Loucy (cell line): Measurements from ENCODE around the gene PLXNA4.

Experiments used
- H2AFZ ChIP-seq: fragments of 200-600 bp; sonication (generic); 2 replicates; pipeline ENCODE4 v1.6.0; 2016; ENCODE audit warnings: antibody characterized with exemption, mild to moderate bottlenecking, low read length, moderate library complexity
- H3F3A ChIP-seq: fragments of 200-600 bp; 2 replicates; pipeline ENCODE4 v1.6.0; 2016; ENCODE audit warnings: antibody characterized with exemption, low read depth, mild to moderate bottlenecking
- H3K27me3 ChIP-seq: fragments of 200-600 bp; sonication (generic); 2 replicates; pipeline ENCODE4 v1.6.1; 2014; ENCODE audit warnings: low read length, mild to moderate bottlenecking; ENCODE audit not compliant: insufficient read depth, poor library complexity, severe bottlenecking
- H3K36me3 ChIP-seq: fragments of 200-600 bp; sonication (generic); 2 replicates; pipeline ENCODE4 v1.6.1; 2016; ENCODE audit warnings: low read length; ENCODE audit not compliant: insufficient read depth
- H3K4me1 ChIP-seq: fragments of 200-600 bp; sonication (generic); 2 replicates; pipeline ENCODE4 v1.5.1; 2014; ENCODE audit warnings: low read length, mild to moderate bottlenecking; ENCODE audit not compliant: insufficient read depth, poor library complexity, severe bottlenecking
- H3K4me2 ChIP-seq: fragments of 200-600 bp; sonication (generic); 2 replicates; pipeline ENCODE4 v1.6.0; 2014; ENCODE audit warnings: antibody characterized with exemption, low read length, low read depth, mild to moderate bottlenecking; ENCODE audit not compliant: poor library complexity, severe bottlenecking
- H3K4me3 ChIP-seq: fragments of 200-600 bp; sonication (generic); 2 replicates; pipeline ENCODE4 v1.5.1; 2014; ENCODE audit warnings: low read length, mild to moderate bottlenecking, mixed read lengths; ENCODE audit not compliant: poor library complexity, severe bottlenecking
- H3K79me2 ChIP-seq: fragments of 200-600 bp; sonication (generic); 2 replicates; pipeline ENCODE4 v1.6.1; 2014; ENCODE audit warnings: low read length; ENCODE audit not compliant: insufficient read depth
- H3K9ac ChIP-seq: fragments of 200-600 bp; sonication (generic); 2 replicates; pipeline ENCODE4 v1.6.0; 2014; ENCODE audit warnings: mild to moderate bottlenecking, low read depth, low read length, moderate library complexity; ENCODE audit not compliant: poor library complexity, severe bottlenecking
- H3K9me2 ChIP-seq: fragments of 200-600 bp; sonication (generic); replicated peaks from 2 replicates; pipeline ENCODE4 v1.6.1; 2016; ENCODE audit warnings: low read depth, low read length, mixed read lengths
- H3K9me3 ChIP-seq: fragments of 200-600 bp; sonication (generic); 2 replicates; pipeline ENCODE4 v1.6.1; 2014; ENCODE audit warnings: mild to moderate bottlenecking, antibody characterized with exemption, low read length, low read depth; ENCODE audit not compliant: insufficient read depth
- H4K20me1 ChIP-seq: fragments of 200-600 bp; sonication (generic); 2 replicates; pipeline ENCODE4 v1.6.0; 2014; ENCODE audit warnings: antibody characterized with exemption, low read length, mild to moderate bottlenecking; ENCODE audit not compliant: insufficient read depth, poor library complexity, severe bottlenecking
- CTCF ChIP-seq: fragments of 200-600 bp; sonication (generic); conservative IDR thresholded peaks from 2 replicates; pipeline ENCODE4 v1.5.1; 2014; ENCODE audit warnings: mild to moderate bottlenecking, antibody characterized with exemption, low read length
- EZH2phosphoT487 ChIP-seq: fragments of 200-600 bp; IDR thresholded peaks from 2 replicates; pipeline ENCODE4 v1.6.1; 2018; ENCODE audit warnings: antibody characterized with exemption, mild to moderate bottlenecking, moderate library complexity, borderline replicate concordance

The PLXNA4 gene

GRCh38 chr7:132560825-132561529 is 15.3 kb downstream of the PLXNA4 start:
- Histone ChIP-seq H2AFZ (no peak overlapping the region), H3K9ac (no peak overlapping the region), H3K9me3 (no peaks in the 10 kb centered on the region), H3K4me2 (no peak overlapping the region), H3K79me2 (no peaks in the 10 kb centered on the region), H3K9me2 (no peaks in the 10 kb centered on the region), H3K36me3 (no peaks in the 10 kb centered on the region), H3K4me1 (peaks cover 16% of the 10 kb centered on the region), H4K20me1 (no peaks in the 10 kb centered on the region), H3K4me3 (no peak overlapping the region), H3F3A (no peaks in the 10 kb centered on the region), H3K27me3 (no peaks in the 10 kb centered on the region)
- TF ChIP-seq CTCF, result no peak
- TF ChIP-seq EZH2phosphoT487, result no peak

DNA sequence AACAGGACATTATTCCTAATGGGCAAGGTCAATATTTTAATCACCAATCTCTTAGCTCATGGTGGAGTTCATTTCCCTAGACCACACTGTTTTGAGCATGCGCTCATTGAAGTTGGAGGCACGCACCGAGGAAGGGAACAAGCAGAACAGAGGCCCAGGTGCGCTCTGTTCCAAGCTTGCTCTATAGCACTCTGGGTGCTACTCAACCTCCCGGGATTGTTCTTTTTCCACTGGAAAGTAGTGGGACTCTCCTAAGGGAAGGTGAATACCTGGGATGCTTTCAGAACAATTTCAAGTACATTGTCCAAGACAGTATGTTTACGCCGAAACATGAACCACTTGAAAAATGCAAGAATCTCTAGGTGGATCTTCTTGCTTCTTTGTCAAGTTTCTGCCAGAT is 16.2 kb downstream of the PLXNA4 start:
- no peak overlapping the region for H3K4me2 ChIP-seq
- TF ChIP-seq EZH2phosphoT487 (no peak), CTCF (no peak)
- H3K9me2 ChIP-seq, result no peaks in the 10 kb centered on the region
- no peaks in the 10 kb centered on the region for H3K27me3 ChIP-seq
- H3K36me3 ChIP-seq, result no peaks in the 10 kb centered on the region
- no peaks in the 10 kb centered on the region for H3F3A ChIP-seq
- H3K9ac ChIP-seq, result no peak overlapping the region
- no peak overlapping the region for H2AFZ ChIP-seq
- no peaks in the 10 kb centered on the region for H3K79me2 ChIP-seq
- no peaks in the 10 kb centered on the region for H4K20me1 ChIP-seq
- no peaks in the 10 kb centered on the region for H3K9me3 ChIP-seq
- H3K4me1 ChIP-seq, result peaks cover 16% of the 10 kb centered on the region
- no peak overlapping the region for H3K4me3 ChIP-seq

GRCh38 chr7:132558815-132559214 is 17.5 kb downstream of the PLXNA4 start:
- TF ChIP-seq EZH2phosphoT487 (no peak), CTCF (no peak; the same call in 1 of the 2 replicates)
- Histone ChIP-seq H3K4me1 (peaks cover 16% of the 10 kb centered on the region), H3K9me3 (no peaks in the 10 kb centered on the region), H3K9me2 (no peaks in the 10 kb centered on the region), H3K27me3 (no peaks in the 10 kb centered on the region), H3K36me3 (no peaks in the 10 kb centered on the region), H3K9ac (no peak overlapping the region), H4K20me1 (no peaks in the 10 kb centered on the region), H3K79me2 (no peaks in the 10 kb centered on the region), H3K4me3 (no peak overlapping the region), H3K4me2 (no peak overlapping the region), H3F3A (no peaks in the 10 kb centered on the region), H2AFZ (no peak overlapping the region)
